ENCODE measurements around the gene AHNAK. TPM values are rescaled to one million over a fixed set of nuclear protein-coding genes. Genes with fewer than 3 reads are reported as not detected.
"Not testable (repeated sequence)": the region's sequence is repeated elsewhere in the genome, so short reads cannot be mapped to it uniquely, and the experiment has no call there.

AHNAK gene
- total RNA-seq, 3 donors from 2014 or later: 473 to 1,283 (median 535) TPM

GRCh38 chr11:62499944-62500649 lies 46.5 kb downstream of the AHNAK start:
- TF ChIP-seq CTCF (IDR thresholded peaks at IDR 0.05): no peak
- H3K4me1 ChIP-seq (ENCODE audit: low read depth): peaks cover 37% of the 10 kb centered on the region
- intact Hi-C loops (cut with DNase I, micrococcal nuclease): no loop called here
- no peak overlapping the region for H3K4me3 ChIP-seq
- peak; percentile 53 to 70 (median 59) for DNase-seq
- ATAC-seq: peak; percentile 77
- no peaks in the 10 kb centered on the region for H3K9me3 ChIP-seq
- no peaks in the 10 kb centered on the region for H3K36me3 ChIP-seq (ENCODE audit: low read depth)

GRCh38 chr11:62499311-62499943 lies 47.2 kb downstream of the AHNAK start:
- H3K36me3 ChIP-seq (ENCODE audit: low read depth); H3K4me3 ChIP-seq; H3K9me3 ChIP-seq; intact Hi-C loops (cut with DNase I, micrococcal nuclease): not testable (repeated sequence)
- H3K4me1 ChIP-seq (ENCODE audit: low read depth): peaks cover 30% of the 10 kb centered on the region
- ATAC-seq (peak; percentile 64), DNase-seq (peak; percentile 69 to 82 (median 74))

GRCh38 chr11:62498492-62499286 lies 47.9 kb downstream of the AHNAK start:
- no peak overlapping the region for H3K4me3 ChIP-seq
- intact Hi-C loops (cut with DNase I, micrococcal nuclease): no loop called here
- ATAC-seq: no peak
- H3K4me1 ChIP-seq (ENCODE audit: low read depth): peaks cover 24% of the 10 kb centered on the region
- H3K9me3 ChIP-seq: no peaks in the 10 kb centered on the region
- H3K36me3 ChIP-seq (ENCODE audit: low read depth): no peaks in the 10 kb centered on the region
- TF ChIP-seq CTCF (IDR thresholded peaks at IDR 0.05): no peak
- no peak for DNase-seq

GRCh38 chr11:62498031-62498430 lies 48.6 kb downstream of the AHNAK start:
- no peak for TF ChIP-seq CTCF (IDR thresholded peaks at IDR 0.05)
- ATAC-seq (no peak), DNase-seq (no peak)
- no peak overlapping the region for H3K4me3 ChIP-seq
- intact Hi-C loops (cut with DNase I, micrococcal nuclease): no loop called here
- peaks cover 24% of the 10 kb centered on the region for H3K4me1 ChIP-seq (ENCODE audit: low read depth)
- no peaks in the 10 kb centered on the region for H3K9me3 ChIP-seq
- no peaks in the 10 kb centered on the region for H3K36me3 ChIP-seq (ENCODE audit: low read depth)

- TF ChIP-seq CTCF (IDR thresholded peaks at IDR 0.05): no peak
- DNase-seq (peak in 2 of 3 donors; percentile 42 to 64), ATAC-seq (peak; percentile 73)
- Histone ChIP-seq H3K36me3 (ENCODE audit: low read depth) (no peaks in the 10 kb centered on the region), H3K4me3 (no peak overlapping the region), H3K9me3 (no peaks in the 10 kb centered on the region), H3K4me1 (ENCODE audit: low read depth) (peaks cover 17% of the 10 kb centered on the region)
- intact Hi-C loops (cut with DNase I, micrococcal nuclease): no loop called here
Measured at GRCh38 chr11:62497132-62497801, 49.3 kb downstream of the AHNAK start.

Measured in mucosa of descending colon (tissue), 3 donors.